Right atrium auricular region (tissue), 2 donors: ENCODE data around the gene TMSB10. TPM values are rescaled to one million over a fixed set of nuclear protein-coding genes. Genes with fewer than 3 reads are reported as not detected.

Experiments
- DNase-seq: peaks from one replicate; pipeline ENCODE4 v3.0.0-alpha.2; 2019; ENCODE audit warnings: low spot score
- H3K27ac ChIP-seq, 2 donors: fragments of 200-600 bp; sonication (generic); 1 replicate in 1 of 2; 2 replicates in 1 of 2; pipeline ENCODE4 v1.5.1; 2016 to 2019
- H3K27me3 ChIP-seq, 2 donors: fragments of 200-600 bp; sonication (generic); one replicate each; pipeline versions ENCODE4 v1.5.1 to v1.6.0; 2017 to 2019
- H3K36me3 ChIP-seq: fragments of 200-600 bp; sonication (generic); one replicate; pipeline ENCODE4 v1.5.1; 2016
- H3K4me1 ChIP-seq, 2 donors: fragments of 200-600 bp; sonication (generic); one replicate each; pipeline versions ENCODE4 v1.5.1 to v1.6.0; 2017 to 2019
- H3K4me3 ChIP-seq, 2 donors: fragments of 200-600 bp; sonication (generic); 1 replicate in 1 of 2; 2 replicates in 1 of 2; pipeline ENCODE4 v1.5.1; 2017 to 2019; ENCODE audit warnings: mild to moderate bottlenecking in 1 of 2, moderate library complexity in 1 of 2
- H3K9me3 ChIP-seq, 2 donors: fragments of 200-600 bp; sonication (generic); one replicate each; pipeline ENCODE4 v1.5.1; 2019
- CTCF ChIP-seq, 2 donors: fragments of 200-600 bp; sonication (generic); IDR thresholded peaks; one replicate each; pipeline ENCODE4 v1.5.1; 2019; ENCODE audit warnings: antibody characterized with exemption in 2 of 2
- total RNA-seq, 2 donors: library from RNA; depleted of rRNA; stranded (reverse); fragments of >200 nt; gene quantifications; one replicate each; pipeline ENCODE4 v1.1.0, GENCODE V29; 2016

The TMSB10 gene
- total RNA-seq, 2 donors from 2014 or later, result 1,113 to 1,769 TPM

GRCh38 chr2:84894758-84895520 lies 10.5 kb upstream of the TMSB10 start:
- no peak overlapping the region for H3K27ac ChIP-seq
- H3K27me3 ChIP-seq, result no peaks in the 10 kb centered on the region
- no peak overlapping the region for H3K4me3 ChIP-seq
- H3K4me1 ChIP-seq, result peaks cover 0 to 26% of the 10 kb centered on the region in 2 donors
- TF ChIP-seq CTCF (IDR thresholded peaks at IDR 0.05), result no peak
- DNase-seq, result no peak
- H3K9me3 ChIP-seq, result no peaks in the 10 kb centered on the region
- H3K36me3 ChIP-seq, result no peaks in the 10 kb centered on the region

GRCh38 chr2:84896567-84896966 lies 8.9 kb upstream of the TMSB10 start:
- H3K36me3 ChIP-seq, result no peaks in the 10 kb centered on the region
- no peaks in the 10 kb centered on the region for H3K9me3 ChIP-seq
- no peak overlapping the region for H3K27ac ChIP-seq
- no peak for DNase-seq
- H3K4me3 ChIP-seq, result no peak overlapping the region
- no peak for TF ChIP-seq CTCF (IDR thresholded peaks at IDR 0.05)
- H3K4me1 ChIP-seq, result peaks cover 0 to 26% of the 10 kb centered on the region in 2 donors
- no peaks in the 10 kb centered on the region for H3K27me3 ChIP-seq

GRCh38 chr2:84897773-84898172 lies 7.7 kb upstream of the TMSB10 start:
- Histone ChIP-seq H3K27ac (peak overlapping the region; percentile 48 to 68), H3K4me1 (peaks cover 0 to 26% of the 10 kb centered on the region in 2 donors), H3K4me3 (no peak overlapping the region), H3K27me3 (no peaks in the 10 kb centered on the region), H3K9me3 (no peaks in the 10 kb centered on the region), H3K36me3 (no peaks in the 10 kb centered on the region)
- DNase-seq, result no peak
- no peak for TF ChIP-seq CTCF (IDR thresholded peaks at IDR 0.05)

- H3K36me3 ChIP-seq, result no peaks in the 10 kb centered on the region
- no peaks in the 10 kb centered on the region for H3K27me3 ChIP-seq
- H3K27ac ChIP-seq, result no peak overlapping the region
- no peak overlapping the region for H3K4me3 ChIP-seq
- TF ChIP-seq CTCF (IDR thresholded peaks at IDR 0.05), result no peak
- DNase-seq, result peak; percentile 50
- no peaks in the 10 kb centered on the region for H3K9me3 ChIP-seq
- H3K4me1 ChIP-seq, result peaks cover 0 to 29% of the 10 kb centered on the region in 2 donors
Observed at GRCh38 chr2:84899304-84900204, 5.9 kb upstream of the TMSB10 start.

- Histone ChIP-seq H3K4me3 (no peak overlapping the region), H3K27me3 (no peaks in the 10 kb centered on the region), H3K36me3 (peaks cover under 1% of the 10 kb centered on the region), H3K4me1 (peaks cover 0 to 24% of the 10 kb centered on the region in 2 donors), H3K27ac (no peak overlapping the region), H3K9me3 (no peaks in the 10 kb centered on the region)
- no peak for TF ChIP-seq CTCF (IDR thresholded peaks at IDR 0.05)
- DNase-seq, result peak; percentile 57
Observed at GRCh38 chr2:84900971-84901370, 4.5 kb upstream of the TMSB10 start.
